Measurements from ENCODE around the gene USP34.

Gene USP34

GRCh38 chr2:61340242-61340641, 130.6 kb downstream of the USP34 start:
- peaks cover 1 to 7% of the 10 kb centered on the region in 2 donors for H3K4me1 Mint-ChIP-seq (ENCODE audit: low read depth in 2 of 2)
- peaks cover 63% of the 10 kb centered on the region for H3K36me3 Mint-ChIP-seq (ENCODE audit: insufficient read depth)
- no peak for DNase-seq
- H3K27ac Mint-ChIP-seq = peak overlapping the region in 1 of 2 donors; percentile 1
- H3K27me3 Mint-ChIP-seq = no peaks in the 10 kb centered on the region
- H3K9me3 Mint-ChIP-seq = no peaks in the 10 kb centered on the region
- no peak overlapping the region for H3K4me3 Mint-ChIP-seq
- no peak for ATAC-seq (replicated peaks)

- Mint-ChIP-seq H3K9me3 (no peaks in the 10 kb centered on the region), H3K36me3 (ENCODE audit: insufficient read depth) (peaks cover 54% of the 10 kb centered on the region), H3K4me3 (no peak overlapping the region), H3K27ac (peak overlapping the region in 1 of 2 donors; percentile 2), H3K4me1 (ENCODE audit: low read depth in 2 of 2) (peaks cover 1 to 7% of the 10 kb centered on the region in 2 donors), H3K27me3 (no peaks in the 10 kb centered on the region)
- ATAC-seq (replicated peaks) = no peak
- no peak for DNase-seq
Observed at GRCh38 chr2:61338447-61338846, 132.4 kb downstream of the USP34 start.

- Mint-ChIP-seq H3K4me3 (no peak overlapping the region), H3K27me3 (no peaks in the 10 kb centered on the region), H3K4me1 (ENCODE audit: low read depth in 2 of 2) (no peaks in the 10 kb centered on the region), H3K36me3 (ENCODE audit: insufficient read depth) (peaks cover 43% of the 10 kb centered on the region), H3K27ac (peak overlapping the region in 1 of 2 donors; percentile 61), H3K9me3 (no peaks in the 10 kb centered on the region)
- ATAC-seq (replicated peaks) (no peak), DNase-seq (no peak)
Observed at GRCh38 chr2:61335187-61335586, 135.7 kb downstream of the USP34 start.

- Mint-ChIP-seq H3K9me3 (no peaks in the 10 kb centered on the region), H3K27me3 (no peaks in the 10 kb centered on the region), H3K27ac (peak overlapping the region in 1 of 2 donors; percentile 61), H3K36me3 (ENCODE audit: insufficient read depth) (peaks cover 42% of the 10 kb centered on the region), H3K4me1 (ENCODE audit: low read depth in 2 of 2) (no peaks in the 10 kb centered on the region), H3K4me3 (no peak overlapping the region)
- ATAC-seq (replicated peaks) (no peak), DNase-seq (no peak)
Observed at GRCh38 chr2:61334466-61334865, 136.4 kb downstream of the USP34 start.

GRCh38 chr2:61328707-61329251, 142.1 kb downstream of the USP34 start:
- H3K4me3 Mint-ChIP-seq = no peak overlapping the region
- no peaks in the 10 kb centered on the region for H3K27me3 Mint-ChIP-seq
- ATAC-seq (replicated peaks) (no peak), DNase-seq (no peak)
- no peaks in the 10 kb centered on the region for H3K9me3 Mint-ChIP-seq
- peak overlapping the region; percentile 36 to 45 for H3K27ac Mint-ChIP-seq
- H3K4me1 Mint-ChIP-seq (ENCODE audit: low read depth in 2 of 2) = peaks cover 0 to 3% of the 10 kb centered on the region in 2 donors
- peaks cover 39% of the 10 kb centered on the region for H3K36me3 Mint-ChIP-seq (ENCODE audit: insufficient read depth)

- H3K4me1 Mint-ChIP-seq (ENCODE audit: low read depth in 2 of 2) = peaks cover 0 to 3% of the 10 kb centered on the region in 2 donors
- ATAC-seq (replicated peaks) (no peak), DNase-seq (no peak)
- no peaks in the 10 kb centered on the region for H3K27me3 Mint-ChIP-seq
- H3K9me3 Mint-ChIP-seq = no peaks in the 10 kb centered on the region
- H3K27ac Mint-ChIP-seq = peak overlapping the region in 1 of 2 donors; percentile 56
- peaks cover 53% of the 10 kb centered on the region for H3K36me3 Mint-ChIP-seq (ENCODE audit: insufficient read depth)
- H3K4me3 Mint-ChIP-seq = no peak overlapping the region
Observed at GRCh38 chr2:61327173-61327572, 143.7 kb downstream of the USP34 start.

- Mint-ChIP-seq H3K4me3 (no peak overlapping the region), H3K36me3 (ENCODE audit: insufficient read depth) (peaks cover 59% of the 10 kb centered on the region), H3K27ac (peak overlapping the region in 1 of 2 donors; percentile 56), H3K9me3 (no peaks in the 10 kb centered on the region), H3K4me1 (ENCODE audit: low read depth in 2 of 2) (peaks cover 0 to 3% of the 10 kb centered on the region in 2 donors), H3K27me3 (no peaks in the 10 kb centered on the region)
- DNase-seq = no peak
- ATAC-seq (replicated peaks) = no peak
Observed at GRCh38 chr2:61326423-61326822, 144.5 kb downstream of the USP34 start.

GRCh38 chr2:61320181-61320580, 150.7 kb downstream of the USP34 start:
- no peak for DNase-seq
- ATAC-seq (replicated peaks) = no peak
- H3K27ac Mint-ChIP-seq = no peak overlapping the region
- no peaks in the 10 kb centered on the region for H3K9me3 Mint-ChIP-seq
- no peaks in the 10 kb centered on the region for H3K27me3 Mint-ChIP-seq
- H3K36me3 Mint-ChIP-seq (ENCODE audit: insufficient read depth) = peaks cover 63% of the 10 kb centered on the region
- no peak overlapping the region for H3K4me3 Mint-ChIP-seq
- no peaks in the 10 kb centered on the region for H3K4me1 Mint-ChIP-seq (ENCODE audit: low read depth in 2 of 2)

- Mint-ChIP-seq H3K9me3 (no peaks in the 10 kb centered on the region), H3K27ac (no peak overlapping the region), H3K4me1 (ENCODE audit: low read depth in 2 of 2) (peaks cover 0 to 4% of the 10 kb centered on the region in 2 donors), H3K36me3 (ENCODE audit: insufficient read depth) (peaks cover 64% of the 10 kb centered on the region), H3K27me3 (no peaks in the 10 kb centered on the region), H3K4me3 (no peak overlapping the region)
- DNase-seq = no peak
- ATAC-seq (replicated peaks) = no peak
Observed at GRCh38 chr2:61318553-61318952, 152.3 kb downstream of the USP34 start.

- no peak for ATAC-seq (replicated peaks)
- peaks cover 54% of the 10 kb centered on the region for H3K36me3 Mint-ChIP-seq (ENCODE audit: insufficient read depth)
- no peak for DNase-seq
- no peak overlapping the region for H3K4me3 Mint-ChIP-seq
- no peaks in the 10 kb centered on the region for H3K27me3 Mint-ChIP-seq
- no peak overlapping the region for H3K27ac Mint-ChIP-seq
- H3K9me3 Mint-ChIP-seq = no peaks in the 10 kb centered on the region
- peaks cover under 1 to 1% of the 10 kb centered on the region in 2 donors for H3K4me1 Mint-ChIP-seq (ENCODE audit: low read depth in 2 of 2)
Observed at GRCh38 chr2:61295981-61296380, 174.9 kb downstream of the USP34 start.

- Mint-ChIP-seq H3K36me3 (ENCODE audit: insufficient read depth) (peaks cover 60% of the 10 kb centered on the region), H3K4me3 (no peak overlapping the region), H3K4me1 (ENCODE audit: low read depth in 2 of 2) (peaks cover 4 to 5% of the 10 kb centered on the region in 2 donors), H3K27me3 (no peaks in the 10 kb centered on the region), H3K9me3 (no peaks in the 10 kb centered on the region), H3K27ac (peak overlapping the region in 1 of 2 donors; percentile 10)
- no peak for DNase-seq
- no peak for ATAC-seq (replicated peaks)
Observed at GRCh38 chr2:61291851-61292575, 178.9 kb downstream of the USP34 start.

GRCh38 chr2:61288070-61288841, 182.6 kb downstream of the USP34 start:
- Mint-ChIP-seq H3K9me3 (no peaks in the 10 kb centered on the region), H3K4me1 (ENCODE audit: low read depth in 2 of 2) (peaks cover 4 to 5% of the 10 kb centered on the region in 2 donors), H3K36me3 (ENCODE audit: insufficient read depth) (peaks cover 51% of the 10 kb centered on the region), H3K27me3 (no peaks in the 10 kb centered on the region), H3K27ac (peak overlapping the region in 1 of 2 donors; percentile 23), H3K4me3 (no peak overlapping the region)
- DNase-seq (no peak), ATAC-seq (replicated peaks) (no peak)

GRCh38 chr2:61287254-61287653, 183.6 kb downstream of the USP34 start:
- ATAC-seq (replicated peaks) = no peak
- no peak for DNase-seq
- Mint-ChIP-seq H3K27me3 (no peaks in the 10 kb centered on the region), H3K27ac (no peak overlapping the region), H3K36me3 (ENCODE audit: insufficient read depth) (peaks cover 49% of the 10 kb centered on the region), H3K4me1 (ENCODE audit: low read depth in 2 of 2) (peaks cover 4 to 5% of the 10 kb centered on the region in 2 donors), H3K4me3 (no peak overlapping the region), H3K9me3 (no peaks in the 10 kb centered on the region)

Data from effector memory CD8-positive, alpha-beta T cell (primary cell).